ENCODE data around the gene PITPNM2. TPM values are rescaled to one million over a fixed set of nuclear protein-coding genes. Genes with fewer than 3 reads are reported as not detected.

PITPNM2 gene
- total RNA-seq, 1 donor from 2014 or later: 0.56 TPM

DNA sequence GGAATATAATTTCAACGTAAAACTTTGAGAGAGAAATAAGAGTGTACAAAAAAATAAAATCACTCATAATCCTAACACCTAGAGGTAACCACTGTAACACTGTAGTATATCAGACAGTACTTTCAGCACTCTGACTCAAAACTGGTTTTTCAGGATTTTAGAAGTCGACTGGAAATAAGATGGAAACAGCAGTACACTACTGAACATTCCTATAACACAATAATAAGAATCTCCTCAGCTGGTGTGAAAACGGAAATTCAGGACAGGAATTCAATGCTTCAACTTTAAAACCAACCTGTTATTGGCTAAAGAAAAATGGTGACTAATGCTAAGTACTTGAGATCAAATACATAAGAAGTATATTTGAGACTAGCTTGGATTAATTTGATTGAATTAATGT, 12.3 kb upstream of the PITPNM2 start:
- Histone ChIP-seq H3K27me3 (no peaks in the 10 kb centered on the region), H3K4me1 (no peaks in the 10 kb centered on the region), H3K27ac (no peak overlapping the region), H2AFZ (replicated peaks) (no peak overlapping the region), H3K4me3 (no peak overlapping the region), H3K9me3 (ENCODE audit: low read depth) (no peaks in the 10 kb centered on the region), H3K4me2 (no peak overlapping the region), H3K79me2 (ENCODE audit: low read depth) (no peaks in the 10 kb centered on the region), H4K20me1 (ENCODE audit: low read depth) (no peaks in the 10 kb centered on the region), H3K36me3 (peaks cover 16% of the 10 kb centered on the region), H3K9ac (no peak overlapping the region), H3F3A (ENCODE audit: low read depth) (no peaks in the 10 kb centered on the region)
- no peaks in the 10 kb centered on the region for H3K9me3 Mint-ChIP-seq
- TF ChIP-seq EZH2 (IDR thresholded peaks at IDR 0.05): no peak
- no peak for TF ChIP-seq EZH2phosphoT487 (IDR thresholded peaks at IDR 0.05)
- TF ChIP-seq, protein P1, sequence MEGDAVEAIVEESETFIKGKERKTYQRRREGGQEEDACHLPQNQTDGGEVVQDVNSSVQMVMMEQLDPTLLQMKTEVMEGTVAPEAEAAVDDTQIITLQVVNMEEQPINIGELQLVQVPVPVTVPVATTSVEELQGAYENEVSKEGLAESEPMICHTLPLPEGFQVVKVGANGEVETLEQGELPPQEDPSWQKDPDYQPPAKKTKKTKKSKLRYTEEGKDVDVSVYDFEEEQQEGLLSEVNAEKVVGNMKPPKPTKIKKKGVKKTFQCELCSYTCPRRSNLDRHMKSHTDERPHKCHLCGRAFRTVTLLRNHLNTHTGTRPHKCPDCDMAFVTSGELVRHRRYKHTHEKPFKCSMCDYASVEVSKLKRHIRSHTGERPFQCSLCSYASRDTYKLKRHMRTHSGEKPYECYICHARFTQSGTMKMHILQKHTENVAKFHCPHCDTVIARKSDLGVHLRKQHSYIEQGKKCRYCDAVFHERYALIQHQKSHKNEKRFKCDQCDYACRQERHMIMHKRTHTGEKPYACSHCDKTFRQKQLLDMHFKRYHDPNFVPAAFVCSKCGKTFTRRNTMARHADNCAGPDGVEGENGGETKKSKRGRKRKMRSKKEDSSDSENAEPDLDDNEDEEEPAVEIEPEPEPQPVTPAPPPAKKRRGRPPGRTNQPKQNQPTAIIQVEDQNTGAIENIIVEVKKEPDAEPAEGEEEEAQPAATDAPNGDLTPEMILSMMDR (IDR thresholded peaks at IDR 0.05): no peak
- H3K36me3 Mint-ChIP-seq: peaks cover 20% of the 10 kb centered on the region
- no peak overlapping the region for H3K27ac Mint-ChIP-seq
- no peaks in the 10 kb centered on the region for H3K4me1 Mint-ChIP-seq
- H3K27me3 Mint-ChIP-seq (ENCODE audit: insufficient read depth, low read depth): no peaks in the 10 kb centered on the region
- no peak for DNase-seq (ENCODE audit: low spot score)
- H3K4me3 Mint-ChIP-seq: no peak overlapping the region

DNA sequence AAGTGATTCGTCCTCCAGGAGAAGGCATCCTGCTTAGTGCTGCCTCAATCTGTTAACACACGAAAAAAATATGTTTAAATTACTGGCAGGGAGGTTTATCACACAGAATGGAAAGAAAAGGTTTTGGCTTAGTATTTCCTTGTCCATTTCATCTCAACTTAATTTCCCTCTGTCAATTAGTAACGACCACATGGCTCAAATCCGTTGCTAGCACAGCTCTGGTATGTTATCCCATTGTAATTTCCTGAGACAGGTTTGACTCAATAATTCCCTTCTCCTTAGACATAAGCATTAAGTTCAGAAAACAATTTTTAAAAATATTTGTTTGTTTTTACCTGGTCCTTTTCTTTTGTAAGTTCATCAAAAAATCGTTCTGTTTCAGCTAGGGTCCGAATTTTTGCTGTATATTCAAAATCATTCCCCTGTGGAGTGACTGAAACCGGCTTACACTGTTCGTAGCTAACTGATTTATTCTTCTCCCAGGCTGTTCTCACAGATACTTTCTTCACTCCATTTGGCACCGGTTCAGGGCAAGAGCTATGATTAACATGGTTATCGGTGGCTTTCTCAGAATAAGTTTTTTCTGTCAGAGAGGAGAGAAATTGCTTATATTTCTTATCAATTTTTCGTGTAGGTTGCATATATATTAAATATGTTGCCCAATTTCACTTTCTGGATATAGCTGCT, 10.1 kb upstream of the PITPNM2 start:
- Histone ChIP-seq H2AFZ (replicated peaks) (no peak overlapping the region), H3K27ac (no peak overlapping the region), H3K4me1 (no peaks in the 10 kb centered on the region), H3K9me3 (ENCODE audit: low read depth) (no peaks in the 10 kb centered on the region), H3K79me2 (ENCODE audit: low read depth) (no peaks in the 10 kb centered on the region), H3K27me3 (no peaks in the 10 kb centered on the region), H3K9ac (no peak overlapping the region), H3F3A (ENCODE audit: low read depth) (peaks cover 5% of the 10 kb centered on the region), H3K4me2 (no peak overlapping the region), H3K36me3 (peaks cover 16% of the 10 kb centered on the region), H3K4me3 (no peak overlapping the region), H4K20me1 (ENCODE audit: low read depth) (no peaks in the 10 kb centered on the region)
- no peaks in the 10 kb centered on the region for H3K27me3 Mint-ChIP-seq (ENCODE audit: insufficient read depth, low read depth)
- no peaks in the 10 kb centered on the region for H3K4me1 Mint-ChIP-seq
- no peaks in the 10 kb centered on the region for H3K9me3 Mint-ChIP-seq
- H3K4me3 Mint-ChIP-seq: no peak overlapping the region
- no peak overlapping the region for H3K27ac Mint-ChIP-seq
- peaks cover 13% of the 10 kb centered on the region for H3K36me3 Mint-ChIP-seq
- DNase-seq (ENCODE audit: low spot score): no peak
- TF ChIP-seq EZH2 (IDR thresholded peaks at IDR 0.05) (no peak), EZH2phosphoT487 (IDR thresholded peaks at IDR 0.05) (no peak)
- TF ChIP-seq, protein P1 (IDR thresholded peaks at IDR 0.05): no peak

DNA sequence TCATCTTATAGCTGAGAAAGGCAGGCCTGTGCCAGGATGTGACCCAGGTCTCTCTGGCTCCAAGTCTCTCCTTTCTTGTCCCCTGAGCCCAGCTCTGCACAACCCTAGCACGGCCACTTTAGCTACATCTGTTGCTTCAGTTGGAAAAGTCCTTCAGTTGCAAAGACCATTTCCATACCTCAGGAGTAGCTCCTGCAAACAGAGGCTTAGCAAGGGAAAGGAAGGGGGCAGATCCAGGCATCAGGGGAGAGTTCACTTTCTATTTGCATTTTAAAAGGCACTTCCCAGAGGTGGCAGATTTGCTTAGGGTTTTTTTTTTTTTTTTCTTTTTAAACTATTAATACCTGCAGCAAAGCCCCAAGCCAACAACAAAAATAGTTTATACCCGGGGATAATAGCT, 3.0 kb upstream of the PITPNM2 start:
- Histone ChIP-seq H3K9ac (no peak overlapping the region), H3K4me2 (no peak overlapping the region), H3K36me3 (peaks cover 4% of the 10 kb centered on the region), H3K27me3 (peaks cover 34% of the 10 kb centered on the region), H3K27ac (no peak overlapping the region), H3K9me3 (ENCODE audit: low read depth) (no peaks in the 10 kb centered on the region), H3F3A (ENCODE audit: low read depth) (peaks cover 38% of the 10 kb centered on the region), H3K79me2 (ENCODE audit: low read depth) (no peaks in the 10 kb centered on the region), H2AFZ (replicated peaks) (no peak overlapping the region), H3K4me1 (peaks cover 12% of the 10 kb centered on the region), H4K20me1 (ENCODE audit: low read depth) (peaks cover 12% of the 10 kb centered on the region), H3K4me3 (no peak overlapping the region)
- H3K4me3 Mint-ChIP-seq: no peak overlapping the region
- H3K27me3 Mint-ChIP-seq (ENCODE audit: insufficient read depth, low read depth): peaks cover 12% of the 10 kb centered on the region
- H3K4me1 Mint-ChIP-seq: peaks cover 17% of the 10 kb centered on the region
- TF ChIP-seq EZH2phosphoT487 (IDR thresholded peaks at IDR 0.05) (no peak), EZH2 (IDR thresholded peaks at IDR 0.05) (no peak)
- TF ChIP-seq, protein P1 (IDR thresholded peaks at IDR 0.05): no peak
- no peak overlapping the region for H3K27ac Mint-ChIP-seq
- peaks cover 5% of the 10 kb centered on the region for H3K36me3 Mint-ChIP-seq
- H3K9me3 Mint-ChIP-seq: no peaks in the 10 kb centered on the region
- DNase-seq (ENCODE audit: low spot score): no peak

Measured in neural progenitor cell (in vitro differentiated cells).